ENCODE measurements around the gene ISX.

ISX gene

GRCh38 chr22:35053060-35053835 is 12.7 kb upstream of the ISX start:
- DNase-seq: no peak

GRCh38 chr22:35054064-35054463 is 11.9 kb upstream of the ISX start:
- no peak for DNase-seq

GRCh38 chr22:35056486-35056885 is 9.5 kb upstream of the ISX start:
- DNase-seq: no peak

GRCh38 chr22:35057155-35057554 is 8.8 kb upstream of the ISX start:
- no peak for DNase-seq

GRCh38 chr22:35059632-35060031 is 6.3 kb upstream of the ISX start:
- no peak for DNase-seq

- DNase-seq: no peak
These were observed 1.3 kb upstream of the ISX start for GRCh38 chr22:35064664-35065063.

- no peak for DNase-seq
These were observed 775 bp upstream of the ISX start for GRCh38 chr22:35065183-35065582.

- DNase-seq: no peak
These were observed 810 bp downstream of the ISX start for GRCh38 chr22:35066768-35067167.

- no peak for DNase-seq
These were observed 3.6 kb downstream of the ISX start for GRCh38 chr22:35069541-35069940.

- no peak for DNase-seq
These were observed 4.6 kb downstream of the ISX start for GRCh38 chr22:35070451-35071093.

GRCh38 chr22:35071784-35072183 is 5.8 kb downstream of the ISX start:
- no peak for DNase-seq

GRCh38 chr22:35072925-35073324 is 7.0 kb downstream of the ISX start:
- DNase-seq: no peak

- DNase-seq: no peak
These were observed 8.6 kb downstream of the ISX start for GRCh38 chr22:35074583-35074982.

GRCh38 chr22:35076630-35077029 is 10.7 kb downstream of the ISX start:
- no peak for DNase-seq

GRCh38 chr22:35085621-35086020 is 19.7 kb downstream of the ISX start:
- no peak for DNase-seq

GRCh38 chr22:35089139-35089538 is 23.2 kb downstream of the ISX start:
- DNase-seq: no peak

- no peak for DNase-seq
These were observed 26.4 kb downstream of the ISX start for GRCh38 chr22:35092406-35092805.

GRCh38 chr22:35098921-35099320 is 33.0 kb downstream of the ISX start:
- no peak for DNase-seq

GRCh38 chr22:35099883-35100282 is 33.9 kb downstream of the ISX start:
- no peak for DNase-seq

- no peak for DNase-seq
These were observed 36.7 kb downstream of the ISX start for GRCh38 chr22:35102663-35103062.

- DNase-seq: no peak
These were observed 37.8 kb downstream of the ISX start for GRCh38 chr22:35103761-35104160.

- no peak for DNase-seq
These were observed 38.5 kb downstream of the ISX start for GRCh38 chr22:35104491-35104890.

GRCh38 chr22:35109616-35110015 is 43.7 kb downstream of the ISX start:
- no peak for DNase-seq

GRCh38 chr22:35111244-35111643 is 45.3 kb downstream of the ISX start:
- DNase-seq: no peak

- no peak for DNase-seq
These were observed 47.4 kb downstream of the ISX start for GRCh38 chr22:35113341-35113740.
